Stimulated activated naive CD8-positive, alpha-beta T cell treated with anti-CD3 and anti-CD28 coated beads, Interleukin-15, amount 100 ng/mL, for 72 hours (primary cell): ENCODE measurements around the gene OXT.
A peak's percentile ranks its signal among the peaks of the same experiment; 100 is the strongest.
"Not testable (repeated sequence)": the region's sequence is repeated elsewhere in the genome, so short reads cannot be mapped to it uniquely, and the experiment has no call there.

ENCODE experiments used
- ATAC-seq: fragments of 150-1000 bp; cut with Tn5 transposase; 2 replicates; pipeline ENCODE4 v1.10.0; 2021; ENCODE audit warnings: mild to moderate bottlenecking, moderate library complexity
- DNase-seq, 2 donors: peaks; one replicate each; pipeline ENCODE4 v3.0.0; 2021 to 2022
- H3K27ac Mint-ChIP-seq, 2 donors: one replicate each; pipeline ENCODE4 v1.8.0; 2022; ENCODE audit warnings: mild to moderate bottlenecking in 2 of 2, mixed read lengths in 2 of 2, moderate library complexity in 2 of 2
- H3K27me3 Mint-ChIP-seq: one replicate; pipeline ENCODE4 v1.8.0; 2022; ENCODE audit warnings: mixed read lengths
- H3K4me1 Mint-ChIP-seq: one replicate; pipeline ENCODE4 v1.8.0; 2022; ENCODE audit warnings: mild to moderate bottlenecking, mixed read lengths
- H3K4me3 Mint-ChIP-seq, 2 donors: one replicate each; pipeline ENCODE4 v1.8.0; 2022; ENCODE audit warnings: mild to moderate bottlenecking in 2 of 2, mixed read lengths in 2 of 2, moderate library complexity in 1 of 2
- H3K9me3 Mint-ChIP-seq, 2 donors: one replicate each; pipeline ENCODE4 v1.8.0; 2022; ENCODE audit warnings: mixed read lengths in 2 of 2

Gene OXT

GRCh38 chr20:3071610-3072529, at the start of gene OXT:
Gene OXT (plus strand): TSS chr20:3071620. CDS start chr20:3071656, 36 bp downstream.
- peak within 1 kb of the TSS; percentile 73 to 88 for H3K27ac Mint-ChIP-seq
- H3K9me3 Mint-ChIP-seq, result no peaks in the 10 kb centered on the region
- peak; percentile 52 to 65 for DNase-seq
- peak; percentile 78 for ATAC-seq
- H3K4me3 Mint-ChIP-seq, result peak within 1 kb of the TSS; percentile 84 to 86
- peaks cover 6% of the 10 kb centered on the region for H3K27me3 Mint-ChIP-seq
- peaks cover 30% of the 10 kb centered on the region for H3K4me1 Mint-ChIP-seq

GRCh38 chr20:3021777-3022176, 49.6 kb upstream of the OXT start:
- DNase-seq, result no peak
- H3K9me3 Mint-ChIP-seq, result no peaks in the 10 kb centered on the region
- no peak for ATAC-seq
- peak overlapping the region in 1 of 2 donors; percentile 37 for H3K27ac Mint-ChIP-seq
- H3K27me3 Mint-ChIP-seq, result no peaks in the 10 kb centered on the region
- H3K4me1 Mint-ChIP-seq, result no peaks in the 10 kb centered on the region
- H3K4me3 Mint-ChIP-seq, result no peak overlapping the region

GRCh38 chr20:3022559-3023490, 48.6 kb upstream of the OXT start:
- not testable (repeated sequence) for H3K4me1 Mint-ChIP-seq, H3K27ac Mint-ChIP-seq, H3K4me3 Mint-ChIP-seq

GRCh38 chr20:3027987-3028386, 43.4 kb upstream of the OXT start:
- Mint-ChIP-seq H3K9me3 (no peaks in the 10 kb centered on the region), H3K4me1 (no peaks in the 10 kb centered on the region), H3K27me3 (no peaks in the 10 kb centered on the region), H3K27ac (no peak overlapping the region), H3K4me3 (no peak overlapping the region)
- no peak for DNase-seq
- ATAC-seq, result no peak

More at GRCh38 chr20:3022559-3023490, 48.6 kb upstream of the OXT start:
- not testable (repeated sequence) for ATAC-seq, H3K27me3 Mint-ChIP-seq, DNase-seq, H3K9me3 Mint-ChIP-seq

GRCh38 chr20:3031524-3032147, 39.8 kb upstream of the OXT start:
- ATAC-seq (no peak), DNase-seq (no peak)
- H3K27me3 Mint-ChIP-seq, result no peaks in the 10 kb centered on the region
- no peaks in the 10 kb centered on the region for H3K4me1 Mint-ChIP-seq
- no peak overlapping the region for H3K27ac Mint-ChIP-seq
- H3K9me3 Mint-ChIP-seq, result no peaks in the 10 kb centered on the region
- no peak overlapping the region for H3K4me3 Mint-ChIP-seq

- no peaks in the 10 kb centered on the region for H3K27me3 Mint-ChIP-seq
- DNase-seq (no peak), ATAC-seq (no peak)
- no peak overlapping the region for H3K27ac Mint-ChIP-seq
- no peak overlapping the region for H3K4me3 Mint-ChIP-seq
- H3K9me3 Mint-ChIP-seq, result no peaks in the 10 kb centered on the region
- H3K4me1 Mint-ChIP-seq, result no peaks in the 10 kb centered on the region
Measured at GRCh38 chr20:3032624-3033023, 38.8 kb upstream of the OXT start.

GRCh38 chr20:3037654-3038053, 33.8 kb upstream of the OXT start:
- ATAC-seq, result no peak
- DNase-seq, result no peak
- no peaks in the 10 kb centered on the region for H3K4me1 Mint-ChIP-seq
- H3K9me3 Mint-ChIP-seq, result no peaks in the 10 kb centered on the region
- H3K27ac Mint-ChIP-seq, result peak overlapping the region in 1 of 2 donors; percentile 20
- no peak overlapping the region for H3K4me3 Mint-ChIP-seq
- no peaks in the 10 kb centered on the region for H3K27me3 Mint-ChIP-seq

GRCh38 chr20:3038454-3038853, 33.0 kb upstream of the OXT start:
- peak overlapping the region in 1 of 2 donors; percentile 6 for H3K4me3 Mint-ChIP-seq
- no peaks in the 10 kb centered on the region for H3K4me1 Mint-ChIP-seq
- ATAC-seq (no peak), DNase-seq (no peak)
- H3K9me3 Mint-ChIP-seq, result no peaks in the 10 kb centered on the region
- peak overlapping the region; percentile 3 to 35 for H3K27ac Mint-ChIP-seq
- no peaks in the 10 kb centered on the region for H3K27me3 Mint-ChIP-seq

GRCh38 chr20:3039426-3039825, 32.0 kb upstream of the OXT start:
- Mint-ChIP-seq H3K27ac (no peak overlapping the region), H3K9me3 (no peaks in the 10 kb centered on the region)

GRCh38 chr20:3040086-3040485, 31.3 kb upstream of the OXT start:
- H3K9me3 Mint-ChIP-seq, result no peaks in the 10 kb centered on the region
- H3K4me1 Mint-ChIP-seq, result peaks cover 4% of the 10 kb centered on the region
- H3K27ac Mint-ChIP-seq, result no peak overlapping the region
- H3K27me3 Mint-ChIP-seq, result no peaks in the 10 kb centered on the region
- DNase-seq, result no peak
- ATAC-seq, result no peak
- no peak overlapping the region for H3K4me3 Mint-ChIP-seq

More at GRCh38 chr20:3039426-3039825, 32.0 kb upstream of the OXT start:
- no peak for ATAC-seq
- no peak for DNase-seq
- Mint-ChIP-seq H3K27me3 (no peaks in the 10 kb centered on the region), H3K4me1 (no peaks in the 10 kb centered on the region), H3K4me3 (no peak overlapping the region)

GRCh38 chr20:3041854-3042409, 29.5 kb upstream of the OXT start:
- Mint-ChIP-seq H3K4me1 (peaks cover 15% of the 10 kb centered on the region), H3K27ac (peak overlapping the region; percentile 5 to 42), H3K4me3 (no peak overlapping the region), H3K27me3 (no peaks in the 10 kb centered on the region), H3K9me3 (no peaks in the 10 kb centered on the region)
- DNase-seq (no peak), ATAC-seq (no peak)

GRCh38 chr20:3042625-3043024, 28.8 kb upstream of the OXT start:
- Mint-ChIP-seq H3K9me3 (no peaks in the 10 kb centered on the region), H3K27ac (no peak overlapping the region), H3K4me3 (no peak overlapping the region), H3K27me3 (no peaks in the 10 kb centered on the region), H3K4me1 (peaks cover 22% of the 10 kb centered on the region)
- no peak for DNase-seq
- no peak for ATAC-seq

GRCh38 chr20:3043322-3043721, 28.1 kb upstream of the OXT start, which contains the start of gene GNRH2:
Gene GNRH2 (plus strand): TSS chr20:3043622. CDS start chr20:3044415, 793 bp downstream.
- no peak for DNase-seq
- H3K9me3 Mint-ChIP-seq, result no peaks in the 10 kb centered on the region
- H3K27me3 Mint-ChIP-seq, result no peaks in the 10 kb centered on the region
- peak within 1 kb of the TSS in 1 of 2 donors; percentile 36 for H3K4me3 Mint-ChIP-seq
- no peak for ATAC-seq
- H3K4me1 Mint-ChIP-seq, result peaks cover 29% of the 10 kb centered on the region
- H3K27ac Mint-ChIP-seq, result peak within 1 kb of the TSS in 1 of 2 donors; percentile 59

GRCh38 chr20:3044336-3044965, 27.0 kb upstream of the OXT start:
- no peak for ATAC-seq
- peak overlapping the region; percentile 36 to 82 for H3K4me3 Mint-ChIP-seq

More at GRCh38 chr20:3044336-3044965, 27.0 kb upstream of the OXT start:
- H3K27ac Mint-ChIP-seq, result peak overlapping the region in 1 of 2 donors; percentile 59
- peaks cover 33% of the 10 kb centered on the region for H3K4me1 Mint-ChIP-seq
- H3K9me3 Mint-ChIP-seq, result no peaks in the 10 kb centered on the region
- no peak for DNase-seq
- no peaks in the 10 kb centered on the region for H3K27me3 Mint-ChIP-seq
